ENCODE results near the gene MROH2B. TPM values are rescaled to one million over a fixed set of nuclear protein-coding genes. Genes with fewer than 3 reads are reported as not detected.

MROH2B gene
- polyA plus RNA-seq, 1 donor from 2014 or later, result not detected

GRCh38 chr5:40985501-40985900 lies 85.6 kb downstream of the MROH2B start:
- Histone ChIP-seq H3K27ac (ENCODE audit: low read length) (peak overlapping the region; percentile 56), H3K4me3 (ENCODE audit: low read length) (peak overlapping the region; percentile 22), H3K9me2 (ENCODE audit: insufficient read depth, low read length) (no peaks in the 10 kb centered on the region), H3F3A (ENCODE audit: insufficient read depth, low read length, poor library complexity, severe bottlenecking) (peaks cover 6% of the 10 kb centered on the region), H4K20me1 (ENCODE audit: insufficient read depth) (no peaks in the 10 kb centered on the region), H2AFZ (ENCODE audit: low read depth, low read length) (no peak overlapping the region), H3K9me3 (ENCODE audit: low read length) (no peaks in the 10 kb centered on the region), H3K27me3 (ENCODE audit: insufficient read depth, low read depth, low read length) (no peaks in the 10 kb centered on the region), H3K79me2 (replicated peaks; ENCODE audit: insufficient read depth, low read length) (no peaks in the 10 kb centered on the region), H3K4me2 (ENCODE audit: low read length) (peak overlapping the region; percentile 31), H3K36me3 (ENCODE audit: insufficient read depth, low read length) (no peaks in the 10 kb centered on the region), H3K9ac (ENCODE audit: low read length) (no peak overlapping the region)
- TF ChIP-seq TAF1 (IDR thresholded peaks at IDR 0.05; ENCODE audit: low read depth), result no peak
- TF ChIP-seq POLR2AphosphoS5 (IDR thresholded peaks at IDR 0.05), result peak; percentile 97
- TF ChIP-seq RAD21 (conservative IDR thresholded peaks at IDR 0.05), result peak; percentile 34
- TF ChIP-seq, protein P1, sequence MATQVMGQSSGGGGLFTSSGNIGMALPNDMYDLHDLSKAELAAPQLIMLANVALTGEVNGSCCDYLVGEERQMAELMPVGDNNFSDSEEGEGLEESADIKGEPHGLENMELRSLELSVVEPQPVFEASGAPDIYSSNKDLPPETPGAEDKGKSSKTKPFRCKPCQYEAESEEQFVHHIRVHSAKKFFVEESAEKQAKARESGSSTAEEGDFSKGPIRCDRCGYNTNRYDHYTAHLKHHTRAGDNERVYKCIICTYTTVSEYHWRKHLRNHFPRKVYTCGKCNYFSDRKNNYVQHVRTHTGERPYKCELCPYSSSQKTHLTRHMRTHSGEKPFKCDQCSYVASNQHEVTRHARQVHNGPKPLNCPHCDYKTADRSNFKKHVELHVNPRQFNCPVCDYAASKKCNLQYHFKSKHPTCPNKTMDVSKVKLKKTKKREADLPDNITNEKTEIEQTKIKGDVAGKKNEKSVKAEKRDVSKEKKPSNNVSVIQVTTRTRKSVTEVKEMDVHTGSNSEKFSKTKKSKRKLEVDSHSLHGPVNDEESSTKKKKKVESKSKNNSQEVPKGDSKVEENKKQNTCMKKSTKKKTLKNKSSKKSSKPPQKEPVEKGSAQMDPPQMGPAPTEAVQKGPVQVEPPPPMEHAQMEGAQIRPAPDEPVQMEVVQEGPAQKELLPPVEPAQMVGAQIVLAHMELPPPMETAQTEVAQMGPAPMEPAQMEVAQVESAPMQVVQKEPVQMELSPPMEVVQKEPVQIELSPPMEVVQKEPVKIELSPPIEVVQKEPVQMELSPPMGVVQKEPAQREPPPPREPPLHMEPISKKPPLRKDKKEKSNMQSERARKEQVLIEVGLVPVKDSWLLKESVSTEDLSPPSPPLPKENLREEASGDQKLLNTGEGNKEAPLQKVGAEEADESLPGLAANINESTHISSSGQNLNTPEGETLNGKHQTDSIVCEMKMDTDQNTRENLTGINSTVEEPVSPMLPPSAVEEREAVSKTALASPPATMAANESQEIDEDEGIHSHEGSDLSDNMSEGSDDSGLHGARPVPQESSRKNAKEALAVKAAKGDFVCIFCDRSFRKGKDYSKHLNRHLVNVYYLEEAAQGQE (IDR thresholded peaks at IDR 0.05; ENCODE audit: borderline replicate concordance), result peak; percentile 80
- no peak for TF ChIP-seq EZH2 (IDR thresholded peaks at IDR 0.05; ENCODE audit: borderline replicate concordance, insufficient read depth, low read length, poor library complexity, severe bottlenecking)
- peak; percentile 96 for TF ChIP-seq EP300 (conservative IDR thresholded peaks at IDR 0.05; ENCODE audit: poor library complexity, severe bottlenecking)
- no peak for TF ChIP-seq MXI1 (conservative IDR thresholded peaks at IDR 0.05; ENCODE audit: poor library complexity, severe bottlenecking)
- peak; percentile 21 for TF ChIP-seq SMC3 (conservative IDR thresholded peaks at IDR 0.05; ENCODE audit: poor library complexity)

- H3K27me3 ChIP-seq (ENCODE audit: insufficient read depth, low read depth, low read length), result no peaks in the 10 kb centered on the region
- H3K9me3 ChIP-seq (ENCODE audit: low read length), result no peaks in the 10 kb centered on the region
- TF ChIP-seq EZH2 (IDR thresholded peaks at IDR 0.05; ENCODE audit: borderline replicate concordance, insufficient read depth, low read length, poor library complexity, severe bottlenecking) (no peak), POLR2AphosphoS5 (IDR thresholded peaks at IDR 0.05) (no peak), MXI1 (conservative IDR thresholded peaks at IDR 0.05; ENCODE audit: poor library complexity, severe bottlenecking) (no peak), RAD21 (conservative IDR thresholded peaks at IDR 0.05) (no peak), SMC3 (conservative IDR thresholded peaks at IDR 0.05; ENCODE audit: poor library complexity) (no peak), TAF1 (IDR thresholded peaks at IDR 0.05; ENCODE audit: low read depth) (no peak), EP300 (conservative IDR thresholded peaks at IDR 0.05; ENCODE audit: poor library complexity, severe bottlenecking) (no peak)
- TF ChIP-seq, protein P2, sequence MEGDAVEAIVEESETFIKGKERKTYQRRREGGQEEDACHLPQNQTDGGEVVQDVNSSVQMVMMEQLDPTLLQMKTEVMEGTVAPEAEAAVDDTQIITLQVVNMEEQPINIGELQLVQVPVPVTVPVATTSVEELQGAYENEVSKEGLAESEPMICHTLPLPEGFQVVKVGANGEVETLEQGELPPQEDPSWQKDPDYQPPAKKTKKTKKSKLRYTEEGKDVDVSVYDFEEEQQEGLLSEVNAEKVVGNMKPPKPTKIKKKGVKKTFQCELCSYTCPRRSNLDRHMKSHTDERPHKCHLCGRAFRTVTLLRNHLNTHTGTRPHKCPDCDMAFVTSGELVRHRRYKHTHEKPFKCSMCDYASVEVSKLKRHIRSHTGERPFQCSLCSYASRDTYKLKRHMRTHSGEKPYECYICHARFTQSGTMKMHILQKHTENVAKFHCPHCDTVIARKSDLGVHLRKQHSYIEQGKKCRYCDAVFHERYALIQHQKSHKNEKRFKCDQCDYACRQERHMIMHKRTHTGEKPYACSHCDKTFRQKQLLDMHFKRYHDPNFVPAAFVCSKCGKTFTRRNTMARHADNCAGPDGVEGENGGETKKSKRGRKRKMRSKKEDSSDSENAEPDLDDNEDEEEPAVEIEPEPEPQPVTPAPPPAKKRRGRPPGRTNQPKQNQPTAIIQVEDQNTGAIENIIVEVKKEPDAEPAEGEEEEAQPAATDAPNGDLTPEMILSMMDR (IDR thresholded peaks at IDR 0.05; ENCODE audit: poor library complexity, severe bottlenecking), result no peak
- TF ChIP-seq, protein P1 (IDR thresholded peaks at IDR 0.05; ENCODE audit: borderline replicate concordance), result no peak
These were observed 86.3 kb downstream of the MROH2B start for GRCh38 chr5:40984884-40985283.

More at GRCh38 chr5:40984884-40985283, 86.3 kb downstream of the MROH2B start:
- Histone ChIP-seq H3K4me3 (ENCODE audit: low read length) (no peak overlapping the region), H3K9me2 (ENCODE audit: insufficient read depth, low read length) (no peaks in the 10 kb centered on the region), H3K27ac (ENCODE audit: low read length) (peak overlapping the region; percentile 56), H3K36me3 (ENCODE audit: insufficient read depth, low read length) (no peaks in the 10 kb centered on the region), H3K9ac (ENCODE audit: low read length) (no peak overlapping the region), H3F3A (ENCODE audit: insufficient read depth, low read length, poor library complexity, severe bottlenecking) (peaks cover 6% of the 10 kb centered on the region), H3K4me2 (ENCODE audit: low read length) (peak overlapping the region; percentile 31), H3K79me2 (replicated peaks; ENCODE audit: insufficient read depth, low read length) (no peaks in the 10 kb centered on the region), H2AFZ (ENCODE audit: low read depth, low read length) (no peak overlapping the region), H4K20me1 (ENCODE audit: insufficient read depth) (no peaks in the 10 kb centered on the region)

All from neural cell (in vitro differentiated cells).